Testis (tissue), 2 donors: ENCODE results near the gene UBA1.

Source experiments
- CTCF ChIP-seq, 3 experiments: fragments of 450-650 bp in 2 of 3; fragments of 200-600 bp in 1 of 3; sonication (generic) in 1 of 3; IDR thresholded peaks; one replicate each; pipeline ENCODE4 v1.5.1; 2016 to 2019; ENCODE audit warnings: antibody characterized with exemption in 3 of 3, mild to moderate bottlenecking in 2 of 3, moderate library complexity in 1 of 3
- POLR2A ChIP-seq: fragments of 450-650 bp; IDR thresholded peaks from one replicate; pipeline ENCODE4 v1.6.1; 2017; ENCODE audit warnings: antibody characterized with exemption, mild to moderate bottlenecking, moderate library complexity

GRCh38 chrX:47226531-47227333 lies 33.1 kb downstream of the UBA1 start:
- TF ChIP-seq CTCF (IDR thresholded peaks at IDR 0.05) (no peak), POLR2A (no peak)
